Measurements from ENCODE around the gene KRTAP22-2. TPM values are rescaled to one million over a fixed set of nuclear protein-coding genes. Genes with fewer than 3 reads are reported as not detected.

KRTAP22-2 gene
- total and polyA plus RNA-seq, 8 donors, result not detected

DNA sequence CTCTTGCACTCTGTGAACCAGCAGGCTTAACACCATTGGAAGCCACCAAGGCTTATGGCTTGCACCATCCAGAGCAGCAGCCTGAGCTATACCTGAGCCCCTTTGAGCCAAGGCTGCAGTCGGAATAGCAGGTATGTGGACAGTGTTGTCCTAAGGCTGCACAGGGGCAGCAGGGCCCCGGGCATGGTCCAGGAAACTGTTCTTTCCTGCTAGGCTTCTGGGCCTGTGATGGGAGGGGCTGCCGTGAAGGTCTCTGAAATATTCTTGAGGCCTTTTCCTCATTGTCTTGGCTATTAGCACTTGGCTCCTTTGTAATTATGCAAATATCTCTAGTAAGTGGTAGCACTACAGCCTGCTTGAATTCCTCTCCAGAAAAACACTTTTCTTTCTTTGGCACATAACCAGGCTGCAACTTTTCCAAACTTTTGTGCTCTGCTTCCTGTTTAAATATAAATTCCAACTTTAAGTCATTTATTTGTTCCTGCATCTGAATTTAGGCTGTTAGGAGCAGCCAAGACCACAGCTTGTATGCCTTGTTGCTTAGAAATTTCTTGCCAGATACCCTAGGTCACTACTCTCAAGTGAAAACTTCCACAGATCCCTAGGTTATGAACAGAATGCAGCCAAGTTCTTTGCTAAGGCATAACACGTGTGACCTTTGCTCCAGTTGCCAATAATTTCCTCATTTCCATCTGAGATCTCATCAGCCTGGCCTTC, 35.4 kb upstream of the KRTAP22-2 start:
- no peaks in the 10 kb centered on the region for H3K9me3 ChIP-seq
- FAIRE-seq (no peak), DNase-seq (no peak), ATAC-seq (no peak)
- 71 to 72% methylated on average over 4 of the region's 4 CpGs for WGBS, 2 donors
- intact Hi-C loops (cut with DNase I), result no loop called here
- TF ChIP-seq, protein P1, sequence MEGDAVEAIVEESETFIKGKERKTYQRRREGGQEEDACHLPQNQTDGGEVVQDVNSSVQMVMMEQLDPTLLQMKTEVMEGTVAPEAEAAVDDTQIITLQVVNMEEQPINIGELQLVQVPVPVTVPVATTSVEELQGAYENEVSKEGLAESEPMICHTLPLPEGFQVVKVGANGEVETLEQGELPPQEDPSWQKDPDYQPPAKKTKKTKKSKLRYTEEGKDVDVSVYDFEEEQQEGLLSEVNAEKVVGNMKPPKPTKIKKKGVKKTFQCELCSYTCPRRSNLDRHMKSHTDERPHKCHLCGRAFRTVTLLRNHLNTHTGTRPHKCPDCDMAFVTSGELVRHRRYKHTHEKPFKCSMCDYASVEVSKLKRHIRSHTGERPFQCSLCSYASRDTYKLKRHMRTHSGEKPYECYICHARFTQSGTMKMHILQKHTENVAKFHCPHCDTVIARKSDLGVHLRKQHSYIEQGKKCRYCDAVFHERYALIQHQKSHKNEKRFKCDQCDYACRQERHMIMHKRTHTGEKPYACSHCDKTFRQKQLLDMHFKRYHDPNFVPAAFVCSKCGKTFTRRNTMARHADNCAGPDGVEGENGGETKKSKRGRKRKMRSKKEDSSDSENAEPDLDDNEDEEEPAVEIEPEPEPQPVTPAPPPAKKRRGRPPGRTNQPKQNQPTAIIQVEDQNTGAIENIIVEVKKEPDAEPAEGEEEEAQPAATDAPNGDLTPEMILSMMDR (IDR thresholded peaks at IDR 0.05), result no peak
- no peak overlapping the region for H3K4me3 ChIP-seq
- no peaks in the 10 kb centered on the region for H3K27me3 ChIP-seq
- no peaks in the 10 kb centered on the region for H3K4me1 ChIP-seq
- no peaks in the 10 kb centered on the region for H3K36me3 ChIP-seq
- H3K27ac ChIP-seq, result no peak overlapping the region

DNA sequence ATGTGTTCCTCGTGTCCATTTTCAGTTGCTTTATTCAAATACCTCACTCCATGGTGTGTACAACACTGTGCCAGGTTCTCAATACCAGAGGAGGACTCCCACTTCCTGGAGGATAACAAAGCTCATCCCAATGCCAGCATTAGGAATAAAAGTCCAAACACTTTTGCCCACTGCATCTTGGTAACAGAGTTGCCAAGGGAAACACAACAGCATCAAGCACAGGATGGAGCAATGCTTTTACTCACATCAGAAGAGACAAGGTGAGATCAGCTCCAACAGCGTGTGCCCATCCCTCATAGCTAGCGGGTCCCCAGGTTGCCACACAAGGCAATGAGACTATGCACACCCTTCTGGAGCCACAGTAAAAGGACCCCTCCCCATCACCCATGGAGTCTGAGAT, 33.2 kb upstream of the KRTAP22-2 start:
- 73 to 80% methylated on average over 3 of the region's 3 CpGs for WGBS, 2 donors
- no peak for ATAC-seq
- TF ChIP-seq, protein P1 (IDR thresholded peaks at IDR 0.05), result no peak
- no peaks in the 10 kb centered on the region for H3K9me3 ChIP-seq
- no peak overlapping the region for H3K4me3 ChIP-seq
- H3K4me1 ChIP-seq, result no peaks in the 10 kb centered on the region
- no peaks in the 10 kb centered on the region for H3K36me3 ChIP-seq
- H3K27ac ChIP-seq, result no peak overlapping the region
- intact Hi-C loops (cut with DNase I), result no loop called here
- FAIRE-seq, result no peak
- no peaks in the 10 kb centered on the region for H3K27me3 ChIP-seq
- DNase-seq, result no peak

DNA sequence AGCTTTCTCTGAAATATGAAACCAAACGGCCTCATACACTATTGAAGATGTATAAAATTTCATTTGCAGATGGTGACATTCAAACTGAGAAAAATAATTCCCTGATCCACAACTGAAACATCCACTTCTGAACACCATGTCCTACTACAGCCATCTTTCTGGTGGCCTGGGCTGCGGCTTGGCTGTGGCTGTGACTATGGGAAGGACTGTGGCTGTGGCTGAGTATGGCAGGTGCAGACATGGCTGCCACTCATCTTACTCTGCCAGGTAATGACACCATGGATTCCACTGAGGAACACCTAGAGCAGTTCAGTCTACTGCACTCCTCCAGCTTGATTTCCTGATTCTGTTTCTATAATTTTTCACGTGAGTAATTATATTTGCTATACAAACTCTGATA, 30.3 kb upstream of the KRTAP22-2 start, which contains the start of gene KRTAP20-4:
TSS of gene KRTAP20-4 (plus strand) at position 106 of the 400 bp plus-strand sequence.
- Histone ChIP-seq H3K27ac (no peak within 1 kb of the TSS), H3K27me3 (no peaks in the 10 kb centered on the region), H3K4me3 (no peak within 1 kb of the TSS), H3K36me3 (no peaks in the 10 kb centered on the region), H3K4me1 (no peaks in the 10 kb centered on the region), H3K9me3 (no peaks in the 10 kb centered on the region)
- 66 to 82% methylated on average over 3 of the region's 3 CpGs for WGBS, 2 donors
- DNase-seq, result no peak
- TF ChIP-seq, protein P1 (IDR thresholded peaks at IDR 0.05), result no peak
- no peak for FAIRE-seq
- intact Hi-C loops (cut with DNase I), result no loop called here
- no peak for ATAC-seq

DNA sequence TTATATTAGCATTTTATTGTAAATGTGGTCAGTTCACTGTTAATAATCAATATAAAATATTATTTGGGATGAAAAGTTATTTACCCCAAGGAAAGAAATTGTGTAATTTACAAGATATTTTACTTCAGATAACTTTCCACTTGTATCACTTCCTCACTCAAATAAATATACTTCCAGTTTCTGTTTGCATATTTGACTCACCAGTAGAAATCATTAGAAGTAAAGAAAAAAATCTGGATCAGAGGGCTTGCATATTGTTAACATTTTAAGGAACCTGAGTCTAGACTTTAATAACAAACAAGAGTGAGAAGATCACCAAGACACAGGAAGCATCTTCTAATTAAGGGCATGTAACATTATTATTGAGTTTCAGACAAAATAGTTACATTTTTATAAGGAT, 29.9 kb upstream of the KRTAP22-2 start:
- intact Hi-C loops (cut with DNase I), result no loop called here
- ATAC-seq (no peak), FAIRE-seq (no peak), DNase-seq (no peak)
- Histone ChIP-seq H3K4me3 (no peak overlapping the region), H3K9me3 (no peaks in the 10 kb centered on the region), H3K27ac (no peak overlapping the region), H3K4me1 (no peaks in the 10 kb centered on the region), H3K36me3 (no peaks in the 10 kb centered on the region), H3K27me3 (no peaks in the 10 kb centered on the region)
- TF ChIP-seq, protein P1 (IDR thresholded peaks at IDR 0.05), result no peak

DNA sequence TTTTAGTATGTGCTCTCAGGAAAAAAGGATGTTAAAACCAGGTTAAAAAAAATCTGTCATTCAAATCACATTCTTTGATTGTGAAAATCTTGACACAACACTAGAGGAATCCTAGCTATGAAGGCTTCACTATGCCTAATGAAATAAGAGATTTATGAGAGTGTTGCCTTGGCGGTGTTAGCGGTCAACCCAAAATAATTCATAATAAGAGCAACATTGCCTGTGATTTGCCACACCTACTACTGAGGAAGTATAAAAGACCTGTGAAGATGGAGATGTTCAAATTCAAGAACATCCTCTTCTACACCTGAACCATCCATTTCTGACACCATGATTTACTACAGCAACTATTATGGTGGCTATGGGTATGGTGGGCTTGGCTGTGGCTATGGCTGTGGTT, 25.9 kb upstream of the KRTAP22-2 start, which contains the start of gene KRTAP20-1:
TSS of gene KRTAP20-1 (plus strand) at position 301 of the 400 bp plus-strand sequence. CDS start at position 331, 30 bp downstream.
- TF ChIP-seq, protein P1 (IDR thresholded peaks at IDR 0.05), result no peak
- H3K9me3 ChIP-seq, result no peaks in the 10 kb centered on the region
- WGBS, 2 donors, result 88 to 92% methylated on average over 2 of the region's 2 CpGs
- FAIRE-seq, result no peak
- no peak within 1 kb of the TSS for H3K4me3 ChIP-seq
- no peaks in the 10 kb centered on the region for H3K4me1 ChIP-seq
- H3K36me3 ChIP-seq, result no peaks in the 10 kb centered on the region
- no peak for DNase-seq
- no peak for ATAC-seq
- intact Hi-C loops (cut with DNase I), result no loop called here
- H3K27ac ChIP-seq, result no peak within 1 kb of the TSS
- H3K27me3 ChIP-seq, result no peaks in the 10 kb centered on the region
